ENCODE results near the gene LCP1.

- no peak for TF ChIP-seq CTCF (IDR thresholded peaks at IDR 0.05)
- no peak for TF ChIP-seq POLR2AphosphoS5 (IDR thresholded peaks at IDR 0.05; ENCODE audit: low read depth, low read length)
Measured at GRCh38 chr13:46094478-46094877, 87.5 kb downstream of the LCP1 start.

Measured in Panc1 (cell line).